HG03159 (cell line): ENCODE results near the gene PCDHB5.
"Not testable (repeated sequence)": the region's sequence is repeated elsewhere in the genome, so short reads cannot be mapped to it uniquely, and the experiment has no call there.

Experiments
- ATAC-seq: cut with Tn5 transposase; IDR thresholded peaks from one replicate; pipeline ENCODE4 v1.9.1; 2021; ENCODE audit warnings: mild to moderate bottlenecking, moderate library complexity; ENCODE audit not compliant: unreplicated experiment

The PCDHB5 gene

DNA sequence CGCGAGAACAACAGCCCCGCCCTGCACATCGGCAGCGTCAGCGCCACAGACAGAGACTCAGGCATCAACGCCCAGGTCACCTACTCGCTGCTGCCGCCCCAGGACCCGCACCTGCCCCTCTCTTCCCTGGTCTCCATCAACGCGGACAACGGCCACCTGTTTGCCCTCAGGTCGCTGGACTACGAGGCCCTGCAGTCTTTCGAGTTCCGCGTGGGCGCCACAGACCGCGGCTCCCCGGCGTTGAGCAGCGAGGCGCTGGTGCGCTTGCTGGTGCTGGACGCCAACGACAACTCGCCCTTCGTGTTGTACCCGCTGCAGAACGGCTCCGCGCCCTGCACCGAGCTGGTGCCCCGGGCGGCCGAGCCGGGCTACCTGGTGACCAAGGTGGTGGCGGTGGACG lies 16.6 kb downstream of the PCDHB5 start:
- ATAC-seq: not testable (repeated sequence)

DNA sequence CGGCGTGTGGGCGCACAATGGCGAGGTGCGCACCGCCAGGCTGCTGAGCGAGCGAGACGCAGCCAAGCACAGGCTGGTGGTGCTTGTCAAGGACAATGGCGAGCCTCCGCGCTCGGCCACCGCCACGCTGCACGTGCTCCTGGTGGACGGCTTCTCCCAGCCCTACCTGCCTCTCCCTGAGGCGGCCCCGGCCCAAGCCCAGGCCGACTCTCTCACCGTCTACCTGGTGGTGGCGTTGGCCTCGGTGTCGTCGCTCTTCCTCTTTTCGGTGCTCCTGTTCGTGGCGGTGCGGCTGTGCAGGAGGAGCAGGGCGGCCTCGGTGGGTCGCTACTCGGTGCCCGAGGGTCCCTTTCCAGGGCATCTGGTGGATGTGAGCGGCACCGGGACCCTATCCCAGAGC lies 17.1 kb downstream of the PCDHB5 start:
- ATAC-seq: not testable (repeated sequence)

GRCh38 chr5:141155540-141156374 lies 20.8 kb downstream of the PCDHB5 start:
- no peak for ATAC-seq

DNA sequence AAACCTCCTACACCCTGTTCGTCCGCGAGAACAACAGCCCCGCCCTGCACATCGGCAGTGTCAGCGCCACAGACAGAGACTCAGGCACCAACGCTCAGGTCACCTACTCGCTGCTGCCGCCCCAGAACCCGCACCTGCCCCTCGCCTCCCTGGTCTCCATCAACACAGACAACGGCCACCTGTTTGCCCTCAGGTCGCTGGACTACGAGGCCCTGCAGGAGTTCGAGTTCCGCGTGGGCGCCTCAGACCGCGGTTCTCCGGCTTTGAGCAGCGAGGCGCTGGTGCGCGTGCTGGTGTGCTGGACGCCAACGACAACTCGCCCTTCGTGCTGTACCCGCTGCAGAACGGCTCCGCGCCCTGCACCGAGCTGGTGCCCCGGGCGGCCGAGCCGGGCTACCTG lies 22.4 kb downstream of the PCDHB5 start:
- not testable (repeated sequence) for ATAC-seq

DNA sequence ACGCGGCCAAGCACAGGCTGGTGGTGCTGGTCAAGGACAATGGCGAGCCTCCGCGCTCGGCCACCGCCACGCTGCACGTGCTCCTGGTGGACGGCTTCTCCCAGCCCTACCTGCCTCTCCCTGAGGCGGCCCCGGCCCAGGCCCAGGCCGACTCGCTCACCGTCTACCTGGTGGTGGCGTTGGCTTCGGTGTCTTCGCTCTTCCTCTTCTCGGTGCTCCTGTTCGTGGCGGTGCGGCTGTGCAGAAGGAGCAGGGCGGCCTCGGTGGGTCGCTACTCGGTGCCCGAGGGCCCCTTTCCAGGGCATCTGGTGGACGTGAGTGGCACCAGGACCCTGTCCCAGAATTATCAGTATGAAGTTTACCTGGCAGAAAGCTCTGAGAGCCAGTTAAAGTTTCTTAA lies 22.9 kb downstream of the PCDHB5 start:
- not testable (repeated sequence) for ATAC-seq

DNA sequence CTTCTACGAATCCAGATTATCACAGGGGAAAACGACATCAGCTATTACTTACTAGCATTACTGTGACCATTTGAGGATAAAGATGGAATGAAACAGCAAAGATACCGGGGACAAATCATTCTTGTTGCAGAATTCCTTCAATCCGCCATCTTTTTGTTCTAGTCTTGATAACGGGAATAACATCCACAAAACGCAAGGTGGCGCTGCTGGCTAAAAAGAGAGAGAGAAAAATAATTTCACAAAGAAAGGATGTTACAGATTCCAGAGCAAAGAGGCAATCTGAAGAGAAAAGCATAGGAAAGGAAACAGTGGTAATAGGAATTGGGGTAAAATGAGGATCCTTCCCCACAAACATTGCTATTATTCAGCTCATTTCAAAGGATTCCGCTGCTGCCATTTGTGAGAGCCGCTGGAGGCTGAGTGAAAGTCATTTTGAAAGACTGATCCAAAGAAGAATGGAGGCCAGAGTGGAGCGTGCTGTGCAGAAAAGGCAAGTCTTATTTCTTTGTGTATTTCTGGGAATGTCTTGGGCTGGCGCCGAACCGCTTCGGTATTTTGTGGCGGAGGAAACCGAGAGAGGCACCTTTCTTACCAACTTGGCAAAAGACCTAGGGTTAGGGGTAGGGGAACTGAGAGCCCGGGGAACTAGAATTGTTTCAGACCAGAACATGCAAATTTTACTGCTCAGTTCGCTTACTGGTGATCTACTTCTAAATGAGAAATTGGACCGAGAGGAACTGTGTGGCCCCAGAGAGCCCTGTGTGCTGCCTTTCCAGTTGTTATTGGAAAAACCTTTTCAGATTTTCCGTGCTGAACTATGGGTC lies 37.6 kb downstream of the PCDHB5 start, which contains the start of gene PCDHB7:
TSS of gene PCDHB7 (plus strand) at position 264 of the 824 bp plus-strand sequence. CDS start at position 456, 192 bp downstream.
- no peak for ATAC-seq

GRCh38 chr5:141174291-141175104 lies 39.5 kb downstream of the PCDHB5 start:
- not testable (repeated sequence) for ATAC-seq

- ATAC-seq: no peak
Measured at GRCh38 chr5:141175933-141176332, 40.9 kb downstream of the PCDHB5 start.

DNA sequence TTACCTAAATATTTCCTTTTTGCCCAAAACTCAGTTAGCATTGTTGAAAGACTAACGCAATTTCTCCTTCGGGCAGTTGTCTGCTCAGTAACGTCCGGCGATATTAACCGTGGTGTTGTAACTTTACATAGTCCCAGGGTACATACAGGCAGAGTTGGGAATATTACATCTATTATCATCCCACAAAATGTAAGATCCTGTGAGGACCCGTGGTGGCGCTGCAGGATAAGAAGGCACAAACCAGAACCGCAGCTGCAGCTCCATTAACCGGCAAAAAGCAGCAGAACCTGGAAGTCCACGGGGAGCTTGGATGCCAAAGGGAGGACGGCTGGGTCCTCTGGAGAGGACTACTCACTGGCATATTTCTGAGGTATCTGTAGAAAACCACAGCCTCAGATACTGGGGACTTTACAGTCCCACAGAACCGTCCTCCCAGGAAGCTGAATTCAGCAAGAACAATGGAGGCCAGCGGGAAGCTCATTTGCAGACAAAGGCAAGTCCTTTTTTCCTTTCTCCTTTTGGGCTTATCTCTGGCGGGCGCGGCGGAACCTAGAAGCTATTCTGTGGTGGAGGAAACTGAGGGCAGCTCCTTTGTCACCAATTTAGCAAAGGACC lies 42.7 kb downstream of the PCDHB5 start, which contains the start of gene PCDHB8:
TSS of gene PCDHB8 (plus strand) at position 214 of the 615 bp plus-strand sequence. CDS start at position 459, 245 bp downstream.
- not testable (repeated sequence) for ATAC-seq

- not testable (repeated sequence) for ATAC-seq
Measured at GRCh38 chr5:141179371-141179770, 44.4 kb downstream of the PCDHB5 start.

DNA sequence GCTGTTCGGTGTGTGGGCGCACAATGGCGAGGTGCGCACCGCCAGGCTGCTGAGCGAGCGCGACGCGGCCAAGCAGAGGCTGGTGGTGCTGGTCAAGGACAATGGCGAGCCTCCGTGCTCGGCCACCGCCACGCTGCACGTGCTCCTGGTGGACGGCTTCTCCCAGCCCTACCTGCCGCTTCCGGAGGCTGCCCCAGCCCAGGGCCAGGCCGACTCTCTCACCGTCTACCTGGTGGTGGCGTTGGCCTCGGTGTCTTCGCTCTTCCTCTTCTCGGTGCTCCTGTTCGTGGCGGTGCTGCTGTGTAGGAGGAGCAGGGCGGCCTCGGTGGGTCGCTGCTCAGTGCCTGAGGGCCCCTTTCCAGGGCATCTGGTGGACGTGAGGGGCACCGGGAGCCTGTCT lies 44.9 kb downstream of the PCDHB5 start:
- ATAC-seq: not testable (repeated sequence)

- ATAC-seq: no peak
Measured at GRCh38 chr5:141180313-141180712, 45.3 kb downstream of the PCDHB5 start.

DNA sequence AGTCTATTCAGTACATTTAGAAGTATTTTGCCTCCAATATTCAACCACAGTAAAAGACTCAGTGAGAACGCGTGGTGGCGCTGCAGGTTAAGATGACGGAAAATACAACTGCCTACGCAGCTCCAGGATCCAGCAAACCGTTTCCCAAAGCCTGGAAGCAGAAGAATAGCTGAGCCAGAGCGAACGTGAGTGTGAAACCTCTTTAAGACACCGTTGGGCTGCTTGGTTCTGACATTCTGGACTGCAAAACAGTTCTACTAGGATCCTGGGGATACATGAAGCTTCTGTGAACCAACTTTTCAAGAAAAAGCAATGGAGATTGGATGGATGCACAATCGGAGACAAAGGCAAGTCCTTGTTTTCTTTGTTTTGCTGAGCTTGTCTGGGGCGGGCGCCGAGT lies 47.2 kb downstream of the PCDHB5 start, which contains the start of gene PCDHB16:
TSS of gene PCDHB16 (plus strand) at position 140 of the 400 bp plus-strand sequence. CDS start at position 313, 173 bp downstream.
- no peak for ATAC-seq

DNA sequence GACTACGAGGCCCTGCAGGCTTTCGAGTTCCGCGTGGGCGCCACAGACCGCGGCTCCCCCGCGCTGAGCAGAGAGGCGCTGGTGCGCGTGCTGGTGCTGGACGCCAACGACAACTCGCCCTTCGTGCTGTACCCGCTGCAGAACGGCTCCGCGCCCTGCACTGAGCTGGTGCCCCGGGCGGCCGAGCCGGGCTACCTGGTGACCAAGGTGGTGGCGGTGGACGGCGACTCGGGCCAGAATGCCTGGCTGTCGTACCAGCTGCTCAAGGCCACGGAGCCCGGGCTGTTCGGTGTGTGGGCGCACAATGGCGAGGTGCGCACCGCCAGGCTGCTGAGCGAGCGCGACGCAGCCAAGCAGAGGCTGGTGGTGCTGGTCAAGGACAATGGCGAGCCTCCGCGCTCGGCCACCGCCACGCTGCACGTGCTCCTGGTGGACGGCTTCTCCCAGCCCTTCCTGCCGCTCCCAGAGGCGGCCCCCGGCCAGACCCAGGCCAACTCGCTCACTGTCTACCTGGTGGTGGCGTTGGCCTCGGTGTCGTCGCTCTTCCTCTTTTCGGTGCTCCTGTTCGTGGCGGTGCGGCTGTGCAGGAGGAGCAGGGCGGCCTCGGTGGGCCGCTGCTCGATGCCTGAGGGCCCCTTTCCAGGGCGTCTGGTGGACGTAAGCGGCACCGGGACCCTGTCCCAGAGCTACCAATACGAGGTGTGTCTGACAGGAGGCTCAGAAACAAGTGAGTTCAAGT lies 49.3 kb downstream of the PCDHB5 start:
- not testable (repeated sequence) for ATAC-seq

- ATAC-seq: no peak
Measured at GRCh38 chr5:141186897-141187512, 52.0 kb downstream of the PCDHB5 start, which contains the start of gene PCDHB9. PCDHB9 (plus strand) TSS chr5:141187161; CDS start chr5:141187319, 158 bp downstream.
